Endothelial cell of umbilical vein (primary cell): ENCODE data around the gene FHOD3.

Experiments used
- CTCF ChIP-seq, 2 donors: IDR thresholded peaks; 1 replicate in 1 of 2; 2 replicates in 1 of 2; pipeline ENCODE4 v1.5.1; 2011; ENCODE audit warnings: low read length in 2 of 2, mild to moderate bottlenecking in 2 of 2, moderate library complexity in 2 of 2, control low read depth in 1 of 2, inconsistent platforms in 1 of 2, low read depth in 1 of 2; ENCODE audit not compliant: insufficient read depth in 1 of 2; ENCODE audit errors: extremely low read depth in 1 of 2
- JUN ChIP-seq: IDR thresholded peaks from 2 replicates; pipeline ENCODE4 v1.6.1; 2011; ENCODE audit warnings: borderline replicate concordance, low read depth; ENCODE audit not compliant: insufficient read length, insufficient read depth
- MYC ChIP-seq: IDR thresholded peaks from one replicate; pipeline ENCODE4 v1.6.1; 2011; ENCODE audit warnings: mild to moderate bottlenecking, low read depth, low read length
- POLR2A ChIP-seq: IDR thresholded peaks from 2 replicates; pipeline ENCODE4 v1.6.1; 2012; ENCODE audit warnings: low read depth, mild to moderate bottlenecking, control low read depth, low read length
- POLR2AphosphoS5 ChIP-seq: IDR thresholded peaks from 2 replicates; pipeline ENCODE4 v1.6.1; 2012; ENCODE audit warnings: low read depth, mild to moderate bottlenecking, control low read depth, low read length, moderate library complexity; ENCODE audit not compliant: insufficient read depth

GRCh38 chr18:36813101-36813775 is 515.7 kb downstream of the FHOD3 start:
- TF ChIP-seq POLR2AphosphoS5, result no peak
- no peak for TF ChIP-seq CTCF (IDR thresholded peaks at IDR 0.05; ENCODE audit: extremely low read depth in 1 of 2, insufficient read depth in 1 of 2, low read depth in 1 of 2, low read length in 2 of 2)
- TF ChIP-seq POLR2A, result no peak
- no peak for TF ChIP-seq MYC
- no peak for TF ChIP-seq JUN
